Left ventricle myocardium inferior (tissue), 1 donor: Measurements from ENCODE around the gene CDYL. TPM values are rescaled to one million over a fixed set of nuclear protein-coding genes. Genes with fewer than 3 reads are reported as not detected.
A peak's percentile ranks its signal among the peaks of the same experiment; 100 is the strongest.

ENCODE experiments used
- DNase-seq: peaks from one replicate; pipeline ENCODE4 v3.0.0-alpha.2; 2020
- H3K27ac ChIP-seq: fragments of 200-600 bp; replicated peaks from 2 replicates; pipeline ENCODE4 v1.8.0; 2021
- H3K27me3 ChIP-seq: fragments of 200-600 bp; 2 replicates; pipeline ENCODE4 v1.8.0; 2021; ENCODE audit warnings: low read depth
- H3K36me3 ChIP-seq: fragments of 200-600 bp; 2 replicates; pipeline ENCODE4 v1.8.0; 2021
- H3K4me1 ChIP-seq: fragments of 200-600 bp; 2 replicates; pipeline ENCODE4 v1.8.0; 2021
- H3K4me3 ChIP-seq: fragments of 200-600 bp; 2 replicates; pipeline ENCODE4 v1.8.0; 2021; ENCODE audit warnings: mild to moderate bottlenecking, moderate library complexity
- H3K9me3 ChIP-seq: fragments of 200-600 bp; replicated peaks from 2 replicates; pipeline ENCODE4 v1.8.0; 2021
- intact Hi-C: fragments of 100-400 bp; cut with micrococcal nuclease; formaldehyde crosslinking; loops from one replicate; pipeline ENCODE4 v1.11.0; 2022
- total RNA-seq: library from RNA; stranded (reverse); fragmentation: NEBNext Ultra II Directional; extraction: Animal tissue kit (Norgen Biotek cat#: 25700); gene quantifications from one replicate; pipeline ENCODE4 v1.2.1, GENCODE V29; 2021
- TF ChIP-seq, protein P1 (sequence below): fragments of 200-600 bp; IDR thresholded peaks from 2 replicates; pipeline ENCODE4 v1.8.0; 2021; ENCODE audit warnings: antibody characterized with exemption, mild to moderate bottlenecking, borderline replicate concordance
- donor health status: DM: no; HTN: yes; CAD: no; lungs with severe emphysema.

Gene CDYL
- total RNA-seq, 1 donor from 2014 or later: 27.7 TPM

GRCh38 chr6:4773181-4773580 lies 3.0 kb upstream of the CDYL start:
- no peaks in the 10 kb centered on the region for H3K36me3 ChIP-seq
- no peaks in the 10 kb centered on the region for H3K27me3 ChIP-seq
- no peak overlapping the region for H3K4me3 ChIP-seq
- H3K9me3 ChIP-seq: no peaks in the 10 kb centered on the region
- intact Hi-C loops: no loop called here
- TF ChIP-seq, protein P1, sequence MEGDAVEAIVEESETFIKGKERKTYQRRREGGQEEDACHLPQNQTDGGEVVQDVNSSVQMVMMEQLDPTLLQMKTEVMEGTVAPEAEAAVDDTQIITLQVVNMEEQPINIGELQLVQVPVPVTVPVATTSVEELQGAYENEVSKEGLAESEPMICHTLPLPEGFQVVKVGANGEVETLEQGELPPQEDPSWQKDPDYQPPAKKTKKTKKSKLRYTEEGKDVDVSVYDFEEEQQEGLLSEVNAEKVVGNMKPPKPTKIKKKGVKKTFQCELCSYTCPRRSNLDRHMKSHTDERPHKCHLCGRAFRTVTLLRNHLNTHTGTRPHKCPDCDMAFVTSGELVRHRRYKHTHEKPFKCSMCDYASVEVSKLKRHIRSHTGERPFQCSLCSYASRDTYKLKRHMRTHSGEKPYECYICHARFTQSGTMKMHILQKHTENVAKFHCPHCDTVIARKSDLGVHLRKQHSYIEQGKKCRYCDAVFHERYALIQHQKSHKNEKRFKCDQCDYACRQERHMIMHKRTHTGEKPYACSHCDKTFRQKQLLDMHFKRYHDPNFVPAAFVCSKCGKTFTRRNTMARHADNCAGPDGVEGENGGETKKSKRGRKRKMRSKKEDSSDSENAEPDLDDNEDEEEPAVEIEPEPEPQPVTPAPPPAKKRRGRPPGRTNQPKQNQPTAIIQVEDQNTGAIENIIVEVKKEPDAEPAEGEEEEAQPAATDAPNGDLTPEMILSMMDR: no peak
- no peak overlapping the region for H3K27ac ChIP-seq
- peaks cover 23% of the 10 kb centered on the region for H3K4me1 ChIP-seq
- DNase-seq: no peak

- Histone ChIP-seq H3K4me1 (peaks cover 29% of the 10 kb centered on the region), H3K27ac (peak overlapping the region; percentile 88), H3K9me3 (no peaks in the 10 kb centered on the region), H3K27me3 (no peaks in the 10 kb centered on the region), H3K36me3 (no peaks in the 10 kb centered on the region), H3K4me3 (peak overlapping the region; percentile 80)
- intact Hi-C loops: no loop called here
- DNase-seq: no peak
- TF ChIP-seq, protein P1: no peak
Observed at GRCh38 chr6:4774296-4774695, 1.9 kb upstream of the CDYL start.

DNA sequence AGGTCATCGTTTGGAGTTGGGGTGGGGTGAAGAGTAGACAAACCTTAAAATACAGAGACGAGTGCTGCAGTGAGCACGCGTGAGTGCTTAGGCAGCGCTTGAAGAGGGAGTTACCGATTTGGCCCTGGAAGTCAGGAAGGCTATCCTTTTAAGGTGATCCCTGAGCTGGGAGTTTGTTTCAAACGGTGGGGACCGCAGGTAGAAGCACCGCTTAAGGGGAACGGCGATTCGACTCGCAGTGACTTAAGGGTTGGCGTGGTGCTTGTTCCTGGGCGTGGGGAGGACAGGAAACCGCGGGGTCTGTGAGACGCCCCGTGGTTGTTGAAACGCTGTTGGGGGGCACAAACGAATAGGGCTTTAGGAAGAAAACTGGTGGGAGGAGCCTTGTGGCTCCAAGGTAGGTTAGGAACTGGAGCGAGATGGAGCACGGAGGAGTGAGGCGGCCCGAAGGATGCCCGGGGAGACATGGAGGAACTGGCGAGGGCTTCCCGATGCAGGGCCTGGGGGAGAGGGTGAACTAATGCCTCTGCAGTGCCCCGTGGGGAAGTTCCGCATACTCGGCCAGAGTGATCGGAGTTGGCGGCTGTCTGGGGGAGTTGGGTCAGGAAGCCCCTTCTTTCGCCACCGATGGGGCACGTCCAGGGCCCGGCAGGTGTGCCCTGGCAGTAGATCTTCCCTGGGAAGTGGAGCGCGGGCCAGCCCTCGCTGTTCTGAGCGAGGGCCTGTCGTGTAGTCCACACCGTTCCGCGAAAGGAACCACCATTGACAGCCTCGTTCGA lies 1.3 kb upstream of the CDYL start:
- H3K27me3 ChIP-seq: no peaks in the 10 kb centered on the region
- intact Hi-C loops: no loop called here
- H3K27ac ChIP-seq: peak overlapping the region; percentile 88
- H3K4me3 ChIP-seq: peak overlapping the region; percentile 80
- TF ChIP-seq, protein P1: no peak
- DNase-seq: peak; percentile 22
- H3K4me1 ChIP-seq: peaks cover 29% of the 10 kb centered on the region
- no peaks in the 10 kb centered on the region for H3K9me3 ChIP-seq
- no peaks in the 10 kb centered on the region for H3K36me3 ChIP-seq

DNA sequence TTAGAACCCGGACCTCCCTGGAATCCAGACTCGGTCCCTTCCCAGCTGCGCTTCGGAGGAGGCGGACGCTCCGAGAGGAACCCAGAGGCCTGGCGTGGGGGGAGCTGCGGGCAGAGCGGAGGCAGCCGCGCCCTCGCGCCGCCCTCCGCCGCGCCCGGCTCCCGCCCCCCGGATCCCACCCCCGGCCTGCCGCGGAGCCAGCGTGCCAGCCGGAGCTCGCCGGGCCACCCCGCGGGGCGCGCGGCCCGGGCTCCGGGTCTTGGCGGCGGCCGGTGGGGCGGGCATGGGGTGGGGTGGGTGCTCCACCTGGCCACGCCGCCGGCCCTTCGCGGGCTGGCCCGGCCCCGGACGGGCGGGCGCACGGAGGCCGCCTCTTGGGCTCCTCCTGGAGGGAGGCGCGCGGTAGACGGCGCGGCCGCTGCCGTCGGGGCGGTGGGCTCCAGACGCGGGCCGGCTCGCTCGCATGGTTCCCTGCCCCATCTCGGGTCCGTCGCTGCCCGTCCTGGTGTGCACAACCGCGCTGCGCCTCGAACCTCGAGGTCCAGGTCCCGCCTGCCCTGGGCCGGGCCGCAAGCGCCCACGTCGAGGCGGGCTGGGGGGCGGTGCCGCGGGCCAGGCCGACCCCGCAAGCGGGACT lies 592 bp upstream of the CDYL start:
- TF ChIP-seq, protein P1: peak; percentile 48
- Histone ChIP-seq H3K36me3 (no peaks in the 10 kb centered on the region), H3K9me3 (no peaks in the 10 kb centered on the region), H3K4me1 (peaks cover 31% of the 10 kb centered on the region), H3K4me3 (peak overlapping the region; percentile 80), H3K27ac (peak overlapping the region; percentile 88), H3K27me3 (no peaks in the 10 kb centered on the region)
- intact Hi-C loops: no loop called here
- DNase-seq: peak; percentile 70

DNA sequence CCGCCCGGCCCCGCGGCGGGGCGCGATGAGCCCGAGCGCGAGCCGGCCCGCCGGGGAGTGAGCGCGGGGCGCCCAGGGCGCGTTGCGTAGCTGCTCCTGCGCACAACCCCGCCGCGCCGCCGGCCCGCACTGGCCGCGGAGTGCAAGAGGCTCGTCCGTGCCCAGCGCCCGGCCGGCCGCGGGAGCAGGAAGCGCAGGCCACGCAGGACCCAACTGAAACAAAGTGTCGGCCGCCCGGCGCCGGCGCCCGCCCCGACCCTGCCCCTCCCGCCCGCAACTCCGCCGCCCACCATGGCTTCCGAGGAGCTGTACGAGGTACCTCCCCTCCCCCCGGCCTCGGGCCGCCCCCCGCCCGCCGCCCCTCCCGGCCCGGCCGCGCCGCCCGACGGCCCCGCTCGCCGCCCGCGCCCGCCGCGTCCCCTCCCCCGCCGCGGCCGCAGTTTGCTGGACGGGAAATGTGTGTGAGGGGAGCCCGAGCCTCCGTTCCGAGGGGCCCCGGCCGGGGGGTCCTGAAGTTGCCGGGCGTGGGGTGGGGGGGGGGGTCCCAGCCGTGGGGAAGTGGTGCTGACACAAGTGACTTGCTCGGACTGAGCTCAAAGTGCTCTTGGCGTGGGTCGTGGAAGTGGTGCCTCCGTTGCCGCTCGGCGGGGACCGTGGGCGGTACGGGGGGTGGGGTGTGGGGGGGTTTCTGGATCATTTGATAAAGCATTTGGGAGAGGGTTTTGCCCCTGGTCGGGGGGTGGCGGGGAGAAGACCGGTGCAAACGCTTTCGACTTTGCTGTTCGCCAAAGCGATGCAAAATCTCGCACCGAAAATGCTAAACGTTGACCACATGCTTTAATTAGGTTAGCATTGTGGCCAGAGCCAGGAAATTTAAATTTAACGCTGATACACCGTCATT lies 539 bp downstream of the CDYL start:
- Histone ChIP-seq H3K27ac (peak overlapping the region; percentile 85), H3K36me3 (no peaks in the 10 kb centered on the region), H3K4me3 (peak overlapping the region; percentile 80), H3K27me3 (no peaks in the 10 kb centered on the region), H3K9me3 (no peaks in the 10 kb centered on the region), H3K4me1 (peaks cover 43% of the 10 kb centered on the region)
- TF ChIP-seq, protein P1: no peak
- no peak for DNase-seq
- intact Hi-C loops: no loop called here
